ENCODE measurements around the gene KLHL20.
"Not testable (repeated sequence)": the region's sequence is repeated elsewhere in the genome, so short reads cannot be mapped to it uniquely, and the experiment has no call there.

The KLHL20 gene

GRCh38 chr1:173757666-173758065, 42.9 kb downstream of the KLHL20 start:
- no peak for DNase-seq

- no peak for DNase-seq
Measured at GRCh38 chr1:173758110-173758509, 43.3 kb downstream of the KLHL20 start.

- DNase-seq, result no peak
Measured at GRCh38 chr1:173758980-173759379, 44.2 kb downstream of the KLHL20 start.

- not testable (repeated sequence) for DNase-seq
Measured at GRCh38 chr1:173764331-173764730, 49.5 kb downstream of the KLHL20 start.

- DNase-seq, result no peak
Measured at GRCh38 chr1:173768206-173768605, 53.4 kb downstream of the KLHL20 start.

- DNase-seq, result no peak
Measured at GRCh38 chr1:173768827-173769226, 54.0 kb downstream of the KLHL20 start.

GRCh38 chr1:173770330-173770729, 55.5 kb downstream of the KLHL20 start:
- DNase-seq, result not testable (repeated sequence)

GRCh38 chr1:173771560-173771959, 56.8 kb downstream of the KLHL20 start:
- DNase-seq, result no peak

GRCh38 chr1:173775578-173776226, 60.9 kb downstream of the KLHL20 start:
- no peak for DNase-seq

GRCh38 chr1:173779936-173780335, 65.2 kb downstream of the KLHL20 start:
- DNase-seq, result no peak

GRCh38 chr1:173784997-173785396, 70.2 kb downstream of the KLHL20 start:
- no peak for DNase-seq

GRCh38 chr1:173789841-173790240, 75.1 kb downstream of the KLHL20 start:
- DNase-seq, result no peak

- no peak for DNase-seq
Measured at GRCh38 chr1:173798078-173798477, 83.3 kb downstream of the KLHL20 start.

- DNase-seq, result not testable (repeated sequence)
Measured at GRCh38 chr1:173799995-173800394, 85.2 kb downstream of the KLHL20 start.

GRCh38 chr1:173802961-173803360, 88.2 kb downstream of the KLHL20 start:
- no peak for DNase-seq

- not testable (repeated sequence) for DNase-seq
Measured at GRCh38 chr1:173813654-173814053, 98.9 kb downstream of the KLHL20 start.

- DNase-seq, result no peak
Measured at GRCh38 chr1:173818459-173818858, 103.7 kb downstream of the KLHL20 start.

- no peak for DNase-seq
Measured at GRCh38 chr1:173821680-173822079, 106.9 kb downstream of the KLHL20 start.

- no peak for DNase-seq
Measured at GRCh38 chr1:173823781-173824314, 109.1 kb downstream of the KLHL20 start.

- peak; percentile 98 for DNase-seq
Measured at GRCh38 chr1:173824315-173825081, 109.7 kb downstream of the KLHL20 start, which contains the start of the genes CENPL and DARS2. TSS of gene CENPL (minus strand) at chr1:173824883. CDS start at chr1:173811299, 13,584 bp downstream. TSS of gene DARS2 (plus strand) at chr1:173824673. CDS start at chr1:173825230, 557 bp downstream.

- no peak for DNase-seq
Measured at GRCh38 chr1:173827611-173828010, 112.8 kb downstream of the KLHL20 start.

- no peak for DNase-seq
Measured at GRCh38 chr1:173832748-173833147, 118.0 kb downstream of the KLHL20 start.
